WTC11 (cell line): ENCODE data around the gene RCN1.

ENCODE experiments used
- CREB1 ChIP-seq: sonication (generic); formaldehyde crosslinking; IDR thresholded peaks from 2 replicates; pipeline ENCODE4 v1.8.0; 2023; ENCODE audit warnings: mild to moderate bottlenecking, missing genetic modification reagents
- CTCF ChIP-seq: fragments of 200-600 bp; IDR thresholded peaks from 2 replicates; pipeline ENCODE4 v1.8.0; 2022; ENCODE audit warnings: antibody characterized with exemption
- ELF4 ChIP-seq: sonication (generic); formaldehyde crosslinking; IDR thresholded peaks from 2 replicates; pipeline ENCODE4 v1.8.1; 2022; ENCODE audit warnings: low read depth, mild to moderate bottlenecking, moderate library complexity, missing genetic modification reagents
- JUN ChIP-seq: sonication (generic); formaldehyde crosslinking; IDR thresholded peaks from 2 replicates; pipeline ENCODE4 v1.8.0; 2023; ENCODE audit warnings: mild to moderate bottlenecking, missing genetic modification reagents
- MXD4 ChIP-seq: fragments of 250-450 bp; sonication (Bioruptor Pico); IDR thresholded peaks from 2 replicates; pipeline ENCODE4 v1.8.0; 2021; ENCODE audit warnings: mild to moderate bottlenecking, moderate library complexity, borderline replicate concordance
- MYBL2 ChIP-seq: sonication (generic); formaldehyde crosslinking; IDR thresholded peaks from 2 replicates; pipeline ENCODE4 v1.8.1; 2023; ENCODE audit warnings: mild to moderate bottlenecking, moderate library complexity, missing genetic modification reagents
- NFE2L1 ChIP-seq: sonication (generic); formaldehyde crosslinking; IDR thresholded peaks from 2 replicates; pipeline ENCODE4 v1.8.1; 2023; ENCODE audit warnings: missing genetic modification reagents
- ZMAT4 ChIP-seq: fragments of 250-450 bp; sonication (Bioruptor Pico); IDR thresholded peaks from 2 replicates; pipeline ENCODE4 v1.9.0; 2021; ENCODE audit warnings: mild to moderate bottlenecking
- TF ChIP-seq, protein P1 (sequence below): sonication (generic); formaldehyde crosslinking; IDR thresholded peaks from 2 replicates; pipeline ENCODE4 v1.8.0; 2022; ENCODE audit warnings: mild to moderate bottlenecking, missing genetic modification reagents
- TF ChIP-seq, protein P2 (sequence below): sonication (generic); formaldehyde crosslinking; IDR thresholded peaks from 2 replicates; pipeline ENCODE4 v1.8.0; 2022; ENCODE audit warnings: mild to moderate bottlenecking, missing genetic modification reagents

- TF ChIP-seq, protein P1, sequence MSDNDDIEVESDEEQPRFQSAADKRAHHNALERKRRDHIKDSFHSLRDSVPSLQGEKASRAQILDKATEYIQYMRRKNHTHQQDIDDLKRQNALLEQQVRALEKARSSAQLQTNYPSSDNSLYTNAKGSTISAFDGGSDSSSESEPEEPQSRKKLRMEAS (CRISPR knock-in tag), result no peak
- no peak for TF ChIP-seq MXD4 (CRISPR knock-in tag)
- TF ChIP-seq CTCF, result no peak
- TF ChIP-seq ELF4, result no peak
- no peak for TF ChIP-seq CREB1
- no peak for TF ChIP-seq MYBL2 (CRISPR knock-in tag)
- TF ChIP-seq, protein P2, sequence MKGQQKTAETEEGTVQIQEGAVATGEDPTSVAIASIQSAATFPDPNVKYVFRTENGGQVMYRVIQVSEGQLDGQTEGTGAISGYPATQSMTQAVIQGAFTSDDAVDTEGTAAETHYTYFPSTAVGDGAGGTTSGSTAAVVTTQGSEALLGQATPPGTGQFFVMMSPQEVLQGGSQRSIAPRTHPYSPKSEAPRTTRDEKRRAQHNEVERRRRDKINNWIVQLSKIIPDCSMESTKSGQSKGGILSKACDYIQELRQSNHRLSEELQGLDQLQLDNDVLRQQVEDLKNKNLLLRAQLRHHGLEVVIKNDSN, result no peak
- TF ChIP-seq JUN (CRISPR knock-in tag), result no peak
- no peak for TF ChIP-seq NFE2L1
- TF ChIP-seq ZMAT4 (CRISPR knock-in tag), result no peak
Measured at GRCh38 chr11:32113920-32114203, 23.0 kb downstream of the RCN1 start.
